Osteocyte (in vitro differentiated cells): ENCODE measurements around the gene ANKRD63. TPM values are rescaled to one million over a fixed set of nuclear protein-coding genes. Genes with fewer than 3 reads are reported as not detected.

Source experiments
- DNase-seq: peaks from one replicate; pipeline ENCODE4 v3.0.0; 2021; ENCODE audit warnings: mixed read lengths; ENCODE audit not compliant: unreplicated experiment; ENCODE audit errors: extremely low spot score
- H3K27ac Mint-ChIP-seq: one replicate; pipeline ENCODE4 v1.8.0; 2021; ENCODE audit warnings: mild to moderate bottlenecking, mixed read lengths; ENCODE audit not compliant: unreplicated experiment
- H3K27me3 Mint-ChIP-seq: one replicate; pipeline ENCODE4 v1.8.0; 2021; ENCODE audit warnings: mixed read lengths; ENCODE audit not compliant: unreplicated experiment
- H3K36me3 Mint-ChIP-seq: one replicate; pipeline ENCODE4 v1.8.0; 2021; ENCODE audit warnings: mixed read lengths; ENCODE audit not compliant: unreplicated experiment
- H3K4me1 Mint-ChIP-seq: one replicate; pipeline ENCODE4 v1.8.0; 2021; ENCODE audit warnings: mixed read lengths; ENCODE audit not compliant: unreplicated experiment
- H3K4me3 Mint-ChIP-seq: one replicate; pipeline ENCODE4 v1.8.0; 2021; ENCODE audit warnings: mild to moderate bottlenecking, moderate library complexity, mixed read lengths; ENCODE audit not compliant: unreplicated experiment
- H3K9me3 Mint-ChIP-seq: one replicate; pipeline ENCODE4 v1.8.0; 2021; ENCODE audit warnings: mixed read lengths; ENCODE audit not compliant: unreplicated experiment
- total RNA-seq: library from RNA; stranded (reverse); gene quantifications from 2 replicates; pipeline ENCODE4 v1.2.1, GENCODE V29; 2021
- TF ChIP-seq, protein P1 (sequence below): fragments of 200-600 bp; sonication (generic); IDR thresholded peaks from 2 replicates; pipeline ENCODE4 v1.5.0; 2021; ENCODE audit warnings: antibody characterized with exemption, mild to moderate bottlenecking, moderate library complexity

Gene ANKRD63
- total RNA-seq, 1 donor from 2014 or later = 0.30 TPM

- DNase-seq = no peak
- H3K27me3 Mint-ChIP-seq = peaks cover 22% of the 10 kb centered on the region
- H3K36me3 Mint-ChIP-seq = no peaks in the 10 kb centered on the region
- H3K4me3 Mint-ChIP-seq = no peak overlapping the region
- no peaks in the 10 kb centered on the region for H3K9me3 Mint-ChIP-seq
- TF ChIP-seq, protein P1, sequence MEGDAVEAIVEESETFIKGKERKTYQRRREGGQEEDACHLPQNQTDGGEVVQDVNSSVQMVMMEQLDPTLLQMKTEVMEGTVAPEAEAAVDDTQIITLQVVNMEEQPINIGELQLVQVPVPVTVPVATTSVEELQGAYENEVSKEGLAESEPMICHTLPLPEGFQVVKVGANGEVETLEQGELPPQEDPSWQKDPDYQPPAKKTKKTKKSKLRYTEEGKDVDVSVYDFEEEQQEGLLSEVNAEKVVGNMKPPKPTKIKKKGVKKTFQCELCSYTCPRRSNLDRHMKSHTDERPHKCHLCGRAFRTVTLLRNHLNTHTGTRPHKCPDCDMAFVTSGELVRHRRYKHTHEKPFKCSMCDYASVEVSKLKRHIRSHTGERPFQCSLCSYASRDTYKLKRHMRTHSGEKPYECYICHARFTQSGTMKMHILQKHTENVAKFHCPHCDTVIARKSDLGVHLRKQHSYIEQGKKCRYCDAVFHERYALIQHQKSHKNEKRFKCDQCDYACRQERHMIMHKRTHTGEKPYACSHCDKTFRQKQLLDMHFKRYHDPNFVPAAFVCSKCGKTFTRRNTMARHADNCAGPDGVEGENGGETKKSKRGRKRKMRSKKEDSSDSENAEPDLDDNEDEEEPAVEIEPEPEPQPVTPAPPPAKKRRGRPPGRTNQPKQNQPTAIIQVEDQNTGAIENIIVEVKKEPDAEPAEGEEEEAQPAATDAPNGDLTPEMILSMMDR = no peak
- H3K27ac Mint-ChIP-seq = no peak overlapping the region
- H3K4me1 Mint-ChIP-seq = peaks cover 31% of the 10 kb centered on the region
Observed at GRCh38 chr15:40285151-40285550, 2.3 kb upstream of the ANKRD63 start.

DNA sequence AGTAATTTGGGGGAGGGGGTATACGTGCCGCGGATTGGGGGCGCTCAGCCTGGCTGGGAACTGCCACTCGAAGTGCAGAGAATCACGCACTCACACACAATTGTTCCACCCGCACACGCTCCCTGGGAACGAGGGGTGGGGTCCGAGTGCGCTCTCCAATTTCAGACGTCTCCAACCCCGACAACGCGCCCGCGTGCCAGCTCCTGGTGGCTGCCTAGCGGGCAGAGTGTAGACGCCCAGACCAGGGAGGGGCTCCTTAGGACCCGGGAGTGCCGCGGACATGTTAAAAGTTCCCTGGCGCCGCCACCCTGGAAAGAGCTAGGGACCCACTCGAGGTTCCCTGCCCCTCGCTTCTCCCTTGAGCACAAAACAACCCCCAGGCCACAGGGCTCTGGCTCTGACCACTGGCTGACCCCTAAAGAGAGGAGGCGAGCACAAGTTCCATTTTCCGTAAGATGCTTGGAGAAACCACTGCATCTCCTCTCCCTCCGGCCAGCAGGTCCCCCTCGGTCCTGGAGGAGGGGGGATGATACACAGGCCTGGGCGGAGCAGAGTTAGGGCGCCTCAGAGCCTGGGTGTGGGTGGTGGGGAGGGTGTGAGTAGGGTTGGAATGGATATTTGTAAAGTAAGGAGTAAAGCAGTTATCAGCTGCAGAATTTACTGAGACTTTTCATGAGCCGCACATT is 894 bp upstream of the ANKRD63 start:
- peaks cover 29% of the 10 kb centered on the region for H3K27me3 Mint-ChIP-seq
- H3K9me3 Mint-ChIP-seq = no peaks in the 10 kb centered on the region
- H3K4me1 Mint-ChIP-seq = peaks cover 35% of the 10 kb centered on the region
- TF ChIP-seq, protein P1 = no peak
- DNase-seq = no peak
- H3K27ac Mint-ChIP-seq = no peak overlapping the region
- H3K4me3 Mint-ChIP-seq = no peak overlapping the region
- H3K36me3 Mint-ChIP-seq = no peaks in the 10 kb centered on the region

GRCh38 chr15:40282147-40282868 is 556 bp downstream of the ANKRD63 start:
- Mint-ChIP-seq H3K9me3 (no peaks in the 10 kb centered on the region), H3K4me3 (peak overlapping the region; percentile 65), H3K4me1 (peaks cover 27% of the 10 kb centered on the region), H3K27ac (no peak overlapping the region), H3K27me3 (peaks cover 34% of the 10 kb centered on the region), H3K36me3 (no peaks in the 10 kb centered on the region)
- DNase-seq = no peak
- TF ChIP-seq, protein P1 = peak; percentile 63

- peaks cover 28% of the 10 kb centered on the region for H3K4me1 Mint-ChIP-seq
- H3K27ac Mint-ChIP-seq = no peak overlapping the region
- H3K9me3 Mint-ChIP-seq = no peaks in the 10 kb centered on the region
- H3K4me3 Mint-ChIP-seq = no peak overlapping the region
- no peak for DNase-seq
- TF ChIP-seq, protein P1 = no peak
- H3K36me3 Mint-ChIP-seq = no peaks in the 10 kb centered on the region
- H3K27me3 Mint-ChIP-seq = peaks cover 34% of the 10 kb centered on the region
Observed at GRCh38 chr15:40281801-40282146, 1.1 kb downstream of the ANKRD63 start.

- H3K27me3 Mint-ChIP-seq = peaks cover 34% of the 10 kb centered on the region
- no peak overlapping the region for H3K27ac Mint-ChIP-seq
- H3K9me3 Mint-ChIP-seq = no peaks in the 10 kb centered on the region
- TF ChIP-seq, protein P1 = no peak
- peak overlapping the region; percentile 55 for H3K4me3 Mint-ChIP-seq
- no peaks in the 10 kb centered on the region for H3K36me3 Mint-ChIP-seq
- no peak for DNase-seq
- H3K4me1 Mint-ChIP-seq = peaks cover 28% of the 10 kb centered on the region
Observed at GRCh38 chr15:40281057-40281800, 1.6 kb downstream of the ANKRD63 start.
